B cell (primary cell): ENCODE measurements around the gene IL26. TPM values are rescaled to one million over a fixed set of nuclear protein-coding genes. Genes with fewer than 3 reads are reported as not detected.

ENCODE experiments used
- ATAC-seq: fragments of 200-7000 bp; cut with Tn5 transposase; one replicate; pipeline ENCODE4 v1.10.0; 2021; ENCODE audit warnings: low read depth, mild to moderate bottlenecking, moderate number of reproducible peaks, moderate library complexity
- CTCF ChIA-PET: fragments of 350-600 bp; sonication (Branson Sonifier 250); formaldehyde crosslinking; loops from one replicate; lab custom pipeline; 2021; ENCODE audit warnings: antibody characterized with exemption, inconsistent platforms; lab: Charles Lee
- POLR2A ChIA-PET: fragments of 350-600 bp; sonication (Branson Sonifier 250); formaldehyde crosslinking; loops from one replicate; lab custom pipeline; 2021; ENCODE audit warnings: antibody characterized with exemption; lab: Charles Lee
- DNase-seq: peaks from one replicate; pipeline ENCODE4 v3.0.0; 2013
- H2AFZ ChIP-seq: 2 replicates; pipeline ENCODE4 v1.6.1; 2012; ENCODE audit warnings: mild to moderate bottlenecking, low read depth, low read length; ENCODE audit not compliant: insufficient read depth, poor library complexity, severe bottlenecking
- H3K27ac ChIP-seq, 2 donors: 1 replicate in 1 of 2; 2 replicates in 1 of 2; pipeline ENCODE4 v1.5.1; 2012 to 2013; ENCODE audit warnings: low read length in 2 of 2, mild to moderate bottlenecking in 2 of 2, moderate library complexity in 1 of 2
- H3K27me3 ChIP-seq, 4 experiments: fragments of 200-600 bp in 1 of 4; sonication (generic) in 1 of 4; replicated peaks in 1 of 4; 1 replicate in 2 of 4; 2 replicates in 2 of 4; pipeline versions ENCODE4 v1.6.1 to v1.7.0; 2013 to 2016; ENCODE audit warnings: low read length in 3 of 4, mild to moderate bottlenecking in 2 of 4, mixed read lengths in 1 of 4, moderate library complexity in 1 of 4; ENCODE audit not compliant: insufficient read depth in 4 of 4, control insufficient read depth in 3 of 4; ENCODE audit errors: control extremely low read depth in 1 of 4
- H3K36me3 ChIP-seq, 2 experiments: replicated peaks in 1 of 2; 1 replicate in 1 of 2; 2 replicates in 1 of 2; pipeline versions ENCODE4 v1.6.1 to v1.7.1; 2013; ENCODE audit warnings: low read length in 1 of 2; ENCODE audit not compliant: insufficient read depth in 2 of 2, control insufficient read depth in 1 of 2; ENCODE audit errors: control extremely low read depth in 1 of 2, extremely low read depth in 1 of 2
- H3K4me1 ChIP-seq, 2 donors: fragments of 200-600 bp in 1 of 2; sonication (generic) in 1 of 2; 1 replicate in 1 of 2; 2 replicates in 1 of 2; pipeline versions ENCODE4 v1.5.1 to v1.6.1; 2013 to 2017; ENCODE audit warnings: low read length in 2 of 2; ENCODE audit not compliant: control insufficient read depth in 2 of 2, insufficient read depth in 2 of 2
- H3K4me2 ChIP-seq: replicated peaks from 2 replicates; pipeline ENCODE3; 2012; ENCODE audit warnings: mild to moderate bottlenecking, low read depth, low read length; ENCODE audit not compliant: poor library complexity, severe bottlenecking
- H3K4me3 ChIP-seq, 5 experiments: fragments of 200-600 bp in 1 of 5; sonication (generic) in 1 of 5; 1 replicate in 3 of 5; 2 replicates in 2 of 5; pipeline versions ENCODE4 v1.5.1 to v1.7.0; 2011 to 2016; ENCODE audit warnings: low read length in 4 of 5, mild to moderate bottlenecking in 4 of 5, low read depth in 2 of 5, control low read depth in 1 of 5, moderate library complexity in 1 of 5; ENCODE audit not compliant: insufficient read depth in 1 of 5; ENCODE audit errors: control extremely low read depth in 1 of 5, extremely low read depth in 1 of 5
- H3K79me2 ChIP-seq: fragments of 200-600 bp; sonication (generic); one replicate; pipeline ENCODE4 v1.6.0; 2016; ENCODE audit warnings: low read length; ENCODE audit not compliant: control insufficient read depth, insufficient read depth
- H3K9ac ChIP-seq: fragments of 200-600 bp; sonication (generic); 2 replicates; pipeline ENCODE4 v1.6.1; 2017; ENCODE audit warnings: mild to moderate bottlenecking, low read length, moderate library complexity
- H3K9me3 ChIP-seq, 3 donors: one replicate each; pipeline versions ENCODE4 v1.6.1 to v1.7.1; 2013; ENCODE audit warnings: low read length in 2 of 3; ENCODE audit not compliant: control insufficient read depth in 2 of 3, insufficient read depth in 1 of 3; ENCODE audit errors: control extremely low read depth in 1 of 3
- H4K20me1 ChIP-seq: 2 replicates; pipeline ENCODE4 v1.6.0; 2012; ENCODE audit warnings: mild to moderate bottlenecking, low read length; ENCODE audit not compliant: insufficient read depth, control insufficient read depth, poor library complexity, severe bottlenecking
- H3K27ac Mint-ChIP-seq: one replicate; pipeline ENCODE4 v1.8.0; 2021; ENCODE audit warnings: mixed read lengths
- H3K27me3 Mint-ChIP-seq: one replicate; pipeline ENCODE4 v1.8.0; 2021; ENCODE audit warnings: mixed read lengths
- H3K4me1 Mint-ChIP-seq: one replicate; pipeline ENCODE4 v1.8.0; 2021; ENCODE audit warnings: mixed read lengths
- H3K4me3 Mint-ChIP-seq: one replicate; pipeline ENCODE4 v1.8.0; 2021; ENCODE audit warnings: mixed read lengths
- H3K9me3 Mint-ChIP-seq: one replicate; pipeline ENCODE4 v1.8.0; 2022; ENCODE audit warnings: mixed read lengths; ENCODE audit not compliant: insufficient read depth
- EZH2 ChIP-seq: IDR thresholded peaks from 2 replicates; pipeline ENCODE4 v1.6.1; 2012; ENCODE audit warnings: borderline replicate concordance, low read depth, mild to moderate bottlenecking, moderate library complexity, low read length; ENCODE audit not compliant: insufficient read depth, poor library complexity, severe bottlenecking
- WGBS: methylation state at CpG from one replicate; pipeline ENCODE4 v1.1.5; 2013; ENCODE audit warnings: missing lambda C conversion rate; ENCODE audit not compliant: insufficient coverage; 5-methylcytosine and 5-hydroxymethylcytosine counted together
- intact Hi-C: fragments of 100-400 bp; cut with micrococcal nuclease; formaldehyde crosslinking; loops from one replicate; pipeline ENCODE4 v1.10.0; 2022
- polyA plus RNA-seq: library from polyadenylated mRNA; depleted of rRNA; stranded (reverse); fragments of >200 nt; gene quantifications from 2 replicates; pipeline ENCODE4 v1.2.3, GENCODE V29; 2012
- total RNA-seq, 2 donors: library from RNA; stranded (reverse); fragments of 120-200 nt in 1 of 2; gene quantifications; 1 replicate in 1 of 2; 2 replicates in 1 of 2; pipeline versions ENCODE4 v1.2.3 to v1.2.4, GENCODE V29; 2013 to 2022
- TF ChIP-seq, protein P1 (sequence below): fragments of 200-600 bp; IDR thresholded peaks from one replicate; pipeline ENCODE4 v1.8.0; 2022; ENCODE audit warnings: antibody characterized with exemption, mild to moderate bottlenecking

IL26 gene
- total and polyA plus RNA-seq, 2 donors (not counting 1 experiment from before 2014, with no cell fraction given) = not detected

DNA sequence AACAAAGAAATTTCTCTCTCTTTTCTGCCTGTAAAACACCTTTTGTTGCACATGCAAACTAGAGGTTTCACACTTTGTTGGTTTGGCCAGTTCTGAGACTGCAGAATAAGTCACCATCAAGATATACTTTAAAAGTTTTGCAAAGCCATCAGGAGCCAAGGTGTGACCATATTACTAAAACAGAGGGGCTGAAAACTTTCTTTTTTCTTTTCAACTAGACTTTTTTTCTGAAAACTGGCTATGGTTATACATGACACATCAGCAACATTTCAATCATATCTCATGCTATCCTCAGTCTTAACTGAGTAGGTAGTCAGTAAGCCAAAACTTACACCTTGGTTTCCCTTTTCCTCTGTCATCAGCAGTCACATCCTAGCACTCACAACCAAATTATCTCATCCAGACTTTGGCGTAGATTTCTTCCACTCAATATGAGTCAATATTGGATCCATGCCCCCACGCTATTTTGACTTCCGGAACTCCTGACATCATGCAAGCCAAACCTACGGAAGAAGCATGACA, 62.0 kb downstream of the IL26 start:
- no peak overlapping the region for H2AFZ ChIP-seq
- CTCF ChIA-PET = interaction anchor here (0.6 kb wide), 1 partner anchor 124 kb away, joined by 4 read pairs; no protein-coding TSS in a partner anchor
- DNase-seq = no peak
- no peaks in the 10 kb centered on the region for H3K9me3 ChIP-seq
- WGBS = 89% methylated on average over 3 of the region's 4 CpGs
- no peaks in the 10 kb centered on the region for H3K27me3 ChIP-seq
- no peaks in the 10 kb centered on the region for H3K9me3 Mint-ChIP-seq
- peak overlapping the region; percentile 12 for H3K4me2 ChIP-seq
- H3K4me1 Mint-ChIP-seq = peaks cover 13% of the 10 kb centered on the region
- no peak overlapping the region for H3K9ac ChIP-seq
- H3K4me1 ChIP-seq = peaks cover 7 to 8% of the 10 kb centered on the region in 2 donors
- H3K4me3 Mint-ChIP-seq = no peak overlapping the region
- POLR2A ChIA-PET = no interaction called here
- H3K4me3 ChIP-seq = no peak overlapping the region
- TF ChIP-seq, protein P1, sequence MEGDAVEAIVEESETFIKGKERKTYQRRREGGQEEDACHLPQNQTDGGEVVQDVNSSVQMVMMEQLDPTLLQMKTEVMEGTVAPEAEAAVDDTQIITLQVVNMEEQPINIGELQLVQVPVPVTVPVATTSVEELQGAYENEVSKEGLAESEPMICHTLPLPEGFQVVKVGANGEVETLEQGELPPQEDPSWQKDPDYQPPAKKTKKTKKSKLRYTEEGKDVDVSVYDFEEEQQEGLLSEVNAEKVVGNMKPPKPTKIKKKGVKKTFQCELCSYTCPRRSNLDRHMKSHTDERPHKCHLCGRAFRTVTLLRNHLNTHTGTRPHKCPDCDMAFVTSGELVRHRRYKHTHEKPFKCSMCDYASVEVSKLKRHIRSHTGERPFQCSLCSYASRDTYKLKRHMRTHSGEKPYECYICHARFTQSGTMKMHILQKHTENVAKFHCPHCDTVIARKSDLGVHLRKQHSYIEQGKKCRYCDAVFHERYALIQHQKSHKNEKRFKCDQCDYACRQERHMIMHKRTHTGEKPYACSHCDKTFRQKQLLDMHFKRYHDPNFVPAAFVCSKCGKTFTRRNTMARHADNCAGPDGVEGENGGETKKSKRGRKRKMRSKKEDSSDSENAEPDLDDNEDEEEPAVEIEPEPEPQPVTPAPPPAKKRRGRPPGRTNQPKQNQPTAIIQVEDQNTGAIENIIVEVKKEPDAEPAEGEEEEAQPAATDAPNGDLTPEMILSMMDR = no peak
- no peak for TF ChIP-seq EZH2
- intact Hi-C loops = no loop called here
- no peak overlapping the region for H3K27ac Mint-ChIP-seq
- peaks cover 5% of the 10 kb centered on the region for H3K27me3 Mint-ChIP-seq
- H3K79me2 ChIP-seq = no peaks in the 10 kb centered on the region
- no peaks in the 10 kb centered on the region for H3K36me3 ChIP-seq
- peak overlapping the region in 1 of 2 donors; percentile 20 for H3K27ac ChIP-seq
- H4K20me1 ChIP-seq = no peaks in the 10 kb centered on the region
- ATAC-seq = no peak

DNA sequence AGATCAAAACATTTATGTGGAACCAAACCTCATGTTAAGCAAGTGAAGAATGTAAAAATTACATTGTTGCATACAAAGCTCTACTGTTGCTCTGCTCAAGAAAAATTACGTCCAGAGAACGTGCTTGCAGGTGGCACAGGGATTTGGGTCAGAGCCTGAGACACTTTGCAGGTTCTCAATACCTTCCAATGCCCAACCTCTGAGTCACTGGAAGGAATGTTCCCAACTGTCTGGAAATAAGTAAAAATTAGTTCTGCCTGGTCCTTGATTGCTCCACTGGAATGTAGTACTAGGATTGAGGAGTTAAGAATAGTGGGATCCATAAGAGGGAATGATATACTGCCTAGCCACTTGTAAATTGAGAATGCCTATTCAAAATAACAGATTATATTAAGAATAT, 63.2 kb downstream of the IL26 start:
- Histone ChIP-seq H3K79me2 (no peaks in the 10 kb centered on the region), H3K9ac (no peak overlapping the region), H4K20me1 (no peaks in the 10 kb centered on the region), H3K27ac (no peak overlapping the region), H3K4me2 (no peak overlapping the region), H3K4me1 (peaks cover 7 to 8% of the 10 kb centered on the region in 2 donors), H3K27me3 (no peaks in the 10 kb centered on the region), H3K36me3 (no peaks in the 10 kb centered on the region), H2AFZ (no peak overlapping the region), H3K9me3 (no peaks in the 10 kb centered on the region), H3K4me3 (no peak overlapping the region)
- intact Hi-C loops = no loop called here
- H3K4me3 Mint-ChIP-seq = no peak overlapping the region
- peaks cover 16% of the 10 kb centered on the region for H3K4me1 Mint-ChIP-seq
- ATAC-seq (no peak), DNase-seq (no peak)
- H3K9me3 Mint-ChIP-seq = no peaks in the 10 kb centered on the region
- H3K27ac Mint-ChIP-seq = no peak overlapping the region
- peaks cover 5% of the 10 kb centered on the region for H3K27me3 Mint-ChIP-seq
- TF ChIP-seq EZH2 = no peak
- TF ChIP-seq, protein P1 = no peak
- ChIA-PET POLR2A (no interaction called here), CTCF (no interaction called here)
- WGBS = 100% methylated on average over 2 of the region's 2 CpGs
